ENCODE data around the gene PDE4B.

PDE4B gene

DNA sequence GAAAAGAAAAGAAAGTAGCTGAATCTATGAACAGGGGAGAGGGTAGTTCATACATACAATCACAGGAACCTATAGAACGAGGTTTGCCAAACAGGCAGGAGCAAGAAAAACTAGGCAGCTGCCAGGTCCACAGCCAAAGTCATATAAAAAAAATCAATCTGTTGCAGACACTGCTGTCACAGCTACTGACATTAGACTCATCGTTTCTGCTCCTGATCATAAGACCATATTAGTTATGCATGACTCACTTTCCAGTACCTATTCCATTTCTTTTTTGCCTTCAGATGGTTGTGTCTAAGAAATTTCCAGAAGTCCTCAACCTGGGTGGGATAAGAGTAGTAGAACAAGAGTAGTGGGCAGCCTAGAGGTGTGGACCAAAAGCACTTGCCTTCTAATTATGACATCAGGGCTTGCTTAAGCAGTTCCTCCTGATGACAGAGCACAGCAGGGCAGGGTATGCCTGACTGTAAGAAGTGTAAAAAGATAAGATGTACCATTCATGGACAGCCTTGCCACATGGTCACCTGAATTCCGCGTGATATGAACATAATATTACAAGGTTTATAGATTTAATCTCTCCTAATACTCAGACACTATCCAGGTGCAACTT, 418.0 kb downstream of the PDE4B start:
- H3K4me1 ChIP-seq (ENCODE audit: insufficient read depth, low read length), result no peaks in the 10 kb centered on the region
- H3K4me3 ChIP-seq (ENCODE audit: low read length), result no peak overlapping the region
- no peaks in the 10 kb centered on the region for H3K36me3 ChIP-seq (ENCODE audit: insufficient read depth, low read depth, low read length)
- H3K9me3 ChIP-seq (ENCODE audit: insufficient read depth, low read depth, low read length), result peaks cover 3% of the 10 kb centered on the region; the same call in 1 of the 2 replicates
- H3K27me3 ChIP-seq (ENCODE audit: insufficient read depth, low read length), result no peaks in the 10 kb centered on the region
- H3K9ac ChIP-seq (ENCODE audit: low read depth, low read length), result no peak overlapping the region
- H3K27ac ChIP-seq (ENCODE audit: low read length), result no peak overlapping the region

DNA sequence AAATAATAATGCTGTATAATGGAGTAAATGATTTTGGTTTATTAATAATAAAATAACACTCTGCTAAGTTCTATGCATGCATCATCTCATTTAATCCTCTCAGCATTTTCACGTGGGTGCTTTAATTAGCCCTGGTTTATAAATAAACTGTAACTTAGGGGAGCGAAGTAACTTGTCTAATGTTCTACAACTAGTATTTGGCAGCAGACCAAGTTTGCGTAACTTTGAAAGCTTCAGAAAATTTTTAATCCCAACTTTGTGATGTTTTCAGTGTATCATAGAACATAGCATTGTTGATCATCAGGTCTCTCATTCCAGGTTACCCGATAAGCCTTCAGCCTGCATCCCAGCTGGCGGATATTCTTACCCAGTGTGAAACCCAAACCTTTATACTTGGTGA, 418.8 kb downstream of the PDE4B start:
- Histone ChIP-seq H3K9me3 (ENCODE audit: insufficient read depth, low read depth, low read length) (no peaks in the 10 kb centered on the region), H3K9ac (ENCODE audit: low read depth, low read length) (no peak overlapping the region), H3K27ac (ENCODE audit: low read length) (no peak overlapping the region), H3K36me3 (ENCODE audit: insufficient read depth, low read depth, low read length) (no peaks in the 10 kb centered on the region), H3K27me3 (ENCODE audit: insufficient read depth, low read length) (no peaks in the 10 kb centered on the region), H3K4me1 (ENCODE audit: insufficient read depth, low read length) (no peaks in the 10 kb centered on the region), H3K4me3 (ENCODE audit: low read length) (no peak overlapping the region)

DNA sequence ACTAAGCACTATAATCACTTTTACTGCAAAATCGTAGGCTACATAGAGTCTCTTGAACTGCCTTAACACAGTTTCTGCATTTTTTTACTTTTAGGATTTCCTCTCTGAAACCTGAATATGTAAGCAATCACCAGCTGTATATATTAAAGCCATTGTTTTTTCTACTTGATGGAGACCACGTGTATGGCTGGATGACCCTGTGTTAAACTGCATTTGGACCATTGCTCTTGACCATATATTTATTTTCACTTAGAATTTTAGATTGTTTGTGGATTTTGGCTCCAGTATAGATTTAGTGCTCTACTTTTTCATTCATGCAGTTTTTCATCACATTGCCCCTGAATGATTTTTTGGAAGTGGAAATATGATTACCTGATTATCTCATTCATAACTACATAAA, 420.8 kb downstream of the PDE4B start:
- H3K9ac ChIP-seq (ENCODE audit: low read depth, low read length), result no peak overlapping the region
- H3K4me1 ChIP-seq (ENCODE audit: insufficient read depth, low read length), result no peaks in the 10 kb centered on the region
- H3K9me3 ChIP-seq (ENCODE audit: insufficient read depth, low read depth, low read length), result no peaks in the 10 kb centered on the region
- H3K27me3 ChIP-seq (ENCODE audit: insufficient read depth, low read length), result no peaks in the 10 kb centered on the region
- H3K36me3 ChIP-seq (ENCODE audit: insufficient read depth, low read depth, low read length), result no peaks in the 10 kb centered on the region
- H3K27ac ChIP-seq (ENCODE audit: low read length), result no peak overlapping the region
- no peak overlapping the region for H3K4me3 ChIP-seq (ENCODE audit: low read length)

DNA sequence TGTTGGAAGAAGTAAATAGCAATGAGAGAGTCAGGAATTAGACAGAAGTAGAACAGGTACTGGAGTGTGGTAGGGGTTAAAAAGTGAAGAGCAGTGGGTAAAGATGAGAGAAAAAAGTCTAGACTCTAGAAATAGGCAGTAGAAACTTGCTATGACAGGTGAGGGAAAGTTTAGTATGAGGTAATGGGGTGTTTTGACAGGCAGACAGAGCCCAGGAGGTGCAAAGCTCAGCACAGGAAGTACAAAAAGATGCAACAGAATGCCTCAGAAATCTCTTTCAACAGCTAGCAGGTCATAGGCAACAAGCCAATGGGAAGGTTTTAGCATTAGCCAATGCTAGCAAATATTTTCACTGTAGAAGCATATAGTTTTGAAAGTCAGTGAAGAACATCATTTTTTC, 422.2 kb downstream of the PDE4B start:
- no peaks in the 10 kb centered on the region for H3K4me1 ChIP-seq (ENCODE audit: insufficient read depth, low read length)
- H3K36me3 ChIP-seq (ENCODE audit: insufficient read depth, low read depth, low read length), result no peaks in the 10 kb centered on the region
- H3K4me3 ChIP-seq (ENCODE audit: low read length), result no peak overlapping the region
- H3K27ac ChIP-seq (ENCODE audit: low read length), result no peak overlapping the region
- H3K27me3 ChIP-seq (ENCODE audit: insufficient read depth, low read length), result no peaks in the 10 kb centered on the region
- H3K9me3 ChIP-seq (ENCODE audit: insufficient read depth, low read depth, low read length), result no peaks in the 10 kb centered on the region
- no peak overlapping the region for H3K9ac ChIP-seq (ENCODE audit: low read depth, low read length)

DNA sequence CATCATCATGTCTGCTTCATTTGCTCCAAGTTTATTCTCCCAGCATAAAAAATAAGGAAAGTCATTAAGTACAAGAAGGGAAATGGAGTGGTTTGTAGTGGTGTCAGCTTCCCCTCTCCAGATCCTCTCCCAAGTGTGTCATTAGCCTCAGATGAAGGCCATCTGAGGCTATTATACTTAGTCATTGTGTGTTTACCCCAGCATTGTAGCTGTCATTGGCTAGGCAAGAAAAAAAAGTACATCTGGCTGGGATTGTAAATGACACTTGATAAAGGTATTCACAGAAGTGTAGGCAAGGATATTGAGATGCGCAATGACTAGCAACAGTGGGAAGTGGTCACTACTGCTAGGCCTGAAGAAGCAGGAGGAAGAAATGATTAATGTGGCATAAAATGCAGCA, 424.3 kb downstream of the PDE4B start:
- no peaks in the 10 kb centered on the region for H3K36me3 ChIP-seq (ENCODE audit: insufficient read depth, low read depth, low read length)
- H3K27ac ChIP-seq (ENCODE audit: low read length), result no peak overlapping the region
- no peak overlapping the region for H3K4me3 ChIP-seq (ENCODE audit: low read length)
- H3K27me3 ChIP-seq (ENCODE audit: insufficient read depth, low read length), result no peaks in the 10 kb centered on the region
- no peaks in the 10 kb centered on the region for H3K9me3 ChIP-seq (ENCODE audit: insufficient read depth, low read depth, low read length)
- no peaks in the 10 kb centered on the region for H3K4me1 ChIP-seq (ENCODE audit: insufficient read depth, low read length)
- no peak overlapping the region for H3K9ac ChIP-seq (ENCODE audit: low read depth, low read length)

DNA sequence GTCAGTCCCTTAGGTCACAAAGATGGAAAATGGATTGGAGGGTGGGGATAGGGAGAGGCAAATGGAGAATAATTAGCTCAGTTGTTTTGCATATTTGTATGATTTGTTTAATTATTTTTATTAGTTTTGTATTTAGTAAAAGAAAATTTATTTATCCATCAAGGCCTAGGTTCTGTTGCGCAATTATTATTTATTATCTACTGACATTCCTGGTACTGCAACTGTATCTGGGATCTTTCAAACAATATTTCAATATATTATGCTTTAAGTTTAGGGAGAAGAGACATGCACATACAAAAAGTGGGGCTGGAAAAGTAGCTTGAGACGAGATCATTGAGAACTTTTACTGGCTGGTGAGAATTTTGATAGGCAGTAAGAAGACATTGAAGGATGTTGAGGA, 424.9 kb downstream of the PDE4B start:
- Histone ChIP-seq H3K4me1 (ENCODE audit: insufficient read depth, low read length) (no peaks in the 10 kb centered on the region), H3K27me3 (ENCODE audit: insufficient read depth, low read length) (no peaks in the 10 kb centered on the region), H3K9me3 (ENCODE audit: insufficient read depth, low read depth, low read length) (no peaks in the 10 kb centered on the region), H3K4me3 (ENCODE audit: low read length) (no peak overlapping the region), H3K9ac (ENCODE audit: low read depth, low read length) (no peak overlapping the region), H3K36me3 (ENCODE audit: insufficient read depth, low read depth, low read length) (no peaks in the 10 kb centered on the region), H3K27ac (ENCODE audit: low read length) (no peak overlapping the region)

DNA sequence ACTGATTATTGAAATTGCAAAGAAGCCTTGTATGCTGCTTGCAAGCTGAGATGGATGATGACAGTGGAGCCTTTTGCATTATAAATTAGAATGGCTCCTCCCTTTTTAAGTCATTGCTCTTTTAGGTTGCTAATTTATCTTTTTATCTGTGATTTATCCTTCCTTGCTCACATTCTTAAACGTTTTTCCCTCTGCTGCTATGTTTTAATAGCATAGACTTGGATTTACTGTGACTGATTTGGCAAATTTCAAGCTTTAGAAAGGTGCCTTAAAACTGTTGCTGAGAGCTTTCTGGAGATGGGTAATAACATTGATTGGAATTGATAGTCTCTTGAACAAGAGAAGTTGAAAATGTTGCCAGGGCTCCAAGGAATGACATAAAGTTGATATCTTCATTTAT, 427.8 kb downstream of the PDE4B start:
- Histone ChIP-seq H3K27me3 (ENCODE audit: insufficient read depth, low read length) (no peaks in the 10 kb centered on the region), H3K9ac (ENCODE audit: low read depth, low read length) (no peak overlapping the region), H3K9me3 (ENCODE audit: insufficient read depth, low read depth, low read length) (no peaks in the 10 kb centered on the region), H3K36me3 (ENCODE audit: insufficient read depth, low read depth, low read length) (no peaks in the 10 kb centered on the region), H3K27ac (ENCODE audit: low read length) (no peak overlapping the region), H3K4me1 (ENCODE audit: insufficient read depth, low read length) (no peaks in the 10 kb centered on the region), H3K4me3 (ENCODE audit: low read length) (no peak overlapping the region)

DNA sequence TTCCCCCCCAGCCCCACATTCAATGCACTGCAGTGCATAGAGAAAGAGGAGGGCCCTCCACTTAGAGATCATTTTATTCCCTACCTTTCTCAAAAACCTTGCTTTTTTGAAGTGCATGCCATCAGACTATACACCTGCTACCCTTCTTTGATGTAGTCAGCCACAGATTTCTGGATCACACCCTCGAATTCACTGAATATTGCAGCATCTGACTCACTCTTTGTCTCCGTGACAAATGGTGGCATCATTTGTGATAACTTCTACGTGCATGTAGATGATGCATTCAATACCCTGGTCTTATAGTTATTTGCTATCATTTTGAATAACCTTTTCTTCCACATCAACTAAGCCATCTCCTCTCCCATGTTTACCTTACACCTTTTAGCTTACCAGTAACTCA, 431.0 kb downstream of the PDE4B start:
- Histone ChIP-seq H3K9me3 (ENCODE audit: insufficient read depth, low read depth, low read length) (no peaks in the 10 kb centered on the region), H3K36me3 (ENCODE audit: insufficient read depth, low read depth, low read length) (no peaks in the 10 kb centered on the region), H3K4me3 (ENCODE audit: low read length) (no peak overlapping the region), H3K9ac (ENCODE audit: low read depth, low read length) (no peak overlapping the region), H3K4me1 (ENCODE audit: insufficient read depth, low read length) (no peaks in the 10 kb centered on the region), H3K27ac (ENCODE audit: low read length) (no peak overlapping the region), H3K27me3 (ENCODE audit: insufficient read depth, low read length) (no peaks in the 10 kb centered on the region)

DNA sequence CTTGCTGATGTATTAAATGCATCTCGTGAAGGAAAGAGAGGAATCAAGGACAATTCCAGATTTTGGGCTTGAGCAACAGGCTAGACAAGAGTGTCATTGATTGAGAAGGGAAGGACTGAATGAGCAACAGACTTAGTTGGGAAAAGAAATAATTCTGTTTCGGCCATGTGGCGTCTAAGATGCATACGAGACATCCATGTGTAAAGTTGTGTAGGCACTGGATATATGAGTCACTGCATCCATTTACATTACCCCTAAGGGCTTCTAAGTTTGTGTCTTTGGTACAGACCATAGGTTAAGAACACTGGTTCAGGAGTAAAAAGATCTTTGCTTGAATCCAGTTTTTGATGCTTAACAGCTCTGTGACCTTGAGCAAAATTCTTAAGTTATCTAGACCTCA, 434.3 kb downstream of the PDE4B start:
- Histone ChIP-seq H3K36me3 (ENCODE audit: insufficient read depth, low read depth, low read length) (no peaks in the 10 kb centered on the region), H3K27me3 (ENCODE audit: insufficient read depth, low read length) (no peaks in the 10 kb centered on the region), H3K4me3 (ENCODE audit: low read length) (no peak overlapping the region), H3K9me3 (ENCODE audit: insufficient read depth, low read depth, low read length) (no peaks in the 10 kb centered on the region), H3K4me1 (ENCODE audit: insufficient read depth, low read length) (no peaks in the 10 kb centered on the region), H3K9ac (ENCODE audit: low read depth, low read length) (no peak overlapping the region), H3K27ac (ENCODE audit: low read length) (no peak overlapping the region)

DNA sequence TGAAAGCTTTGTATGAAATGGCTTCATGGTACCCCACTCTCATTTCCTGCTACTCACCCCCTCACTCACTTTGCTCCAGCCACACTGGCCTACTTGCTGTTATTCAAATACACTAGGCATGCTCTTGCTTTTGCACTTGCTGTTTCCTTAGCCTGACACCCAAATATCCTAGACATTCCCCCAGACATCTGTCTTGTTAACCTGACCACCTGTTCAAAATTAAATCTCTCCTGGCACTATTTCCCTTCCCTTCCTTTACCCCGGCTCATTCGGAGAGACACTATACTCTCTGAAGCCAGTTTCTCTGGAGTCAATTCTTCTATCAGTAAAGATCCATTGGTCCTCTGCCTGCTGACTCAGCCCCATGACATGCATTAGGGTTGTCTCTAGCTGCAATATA, 435.3 kb downstream of the PDE4B start:
- Histone ChIP-seq H3K9ac (ENCODE audit: low read depth, low read length) (no peak overlapping the region), H3K4me3 (ENCODE audit: low read length) (no peak overlapping the region), H3K4me1 (ENCODE audit: insufficient read depth, low read length) (no peaks in the 10 kb centered on the region), H3K9me3 (ENCODE audit: insufficient read depth, low read depth, low read length) (no peaks in the 10 kb centered on the region), H3K27me3 (ENCODE audit: insufficient read depth, low read length) (no peaks in the 10 kb centered on the region), H3K36me3 (ENCODE audit: insufficient read depth, low read depth, low read length) (no peaks in the 10 kb centered on the region), H3K27ac (ENCODE audit: low read length) (no peak overlapping the region)

DNA sequence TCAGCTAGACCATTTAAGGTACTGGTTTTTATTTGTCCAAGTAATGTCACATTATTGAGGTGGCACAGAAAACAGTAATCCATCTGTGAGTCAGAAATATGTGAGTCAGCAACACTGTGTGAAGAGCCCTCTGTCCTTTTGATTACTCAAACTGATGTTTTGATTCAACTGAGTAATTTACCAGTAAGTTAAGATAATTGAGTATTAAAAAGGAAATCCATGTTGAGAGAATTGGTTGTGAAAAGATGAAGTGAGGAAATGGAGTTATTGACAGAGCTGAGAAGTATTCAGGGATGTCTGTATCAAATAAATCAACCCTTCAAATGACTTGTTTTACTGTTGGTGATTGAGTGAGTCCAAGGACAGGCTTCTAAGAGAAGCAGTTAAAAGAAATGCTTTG, 438.5 kb downstream of the PDE4B start:
- Histone ChIP-seq H3K27ac (ENCODE audit: low read length) (no peak overlapping the region), H3K4me3 (ENCODE audit: low read length) (no peak overlapping the region), H3K9me3 (ENCODE audit: insufficient read depth, low read depth, low read length) (no peaks in the 10 kb centered on the region), H3K9ac (ENCODE audit: low read depth, low read length) (no peak overlapping the region), H3K27me3 (ENCODE audit: insufficient read depth, low read length) (no peaks in the 10 kb centered on the region), H3K4me1 (ENCODE audit: insufficient read depth, low read length) (no peaks in the 10 kb centered on the region), H3K36me3 (ENCODE audit: insufficient read depth, low read depth, low read length) (no peaks in the 10 kb centered on the region)

DNA sequence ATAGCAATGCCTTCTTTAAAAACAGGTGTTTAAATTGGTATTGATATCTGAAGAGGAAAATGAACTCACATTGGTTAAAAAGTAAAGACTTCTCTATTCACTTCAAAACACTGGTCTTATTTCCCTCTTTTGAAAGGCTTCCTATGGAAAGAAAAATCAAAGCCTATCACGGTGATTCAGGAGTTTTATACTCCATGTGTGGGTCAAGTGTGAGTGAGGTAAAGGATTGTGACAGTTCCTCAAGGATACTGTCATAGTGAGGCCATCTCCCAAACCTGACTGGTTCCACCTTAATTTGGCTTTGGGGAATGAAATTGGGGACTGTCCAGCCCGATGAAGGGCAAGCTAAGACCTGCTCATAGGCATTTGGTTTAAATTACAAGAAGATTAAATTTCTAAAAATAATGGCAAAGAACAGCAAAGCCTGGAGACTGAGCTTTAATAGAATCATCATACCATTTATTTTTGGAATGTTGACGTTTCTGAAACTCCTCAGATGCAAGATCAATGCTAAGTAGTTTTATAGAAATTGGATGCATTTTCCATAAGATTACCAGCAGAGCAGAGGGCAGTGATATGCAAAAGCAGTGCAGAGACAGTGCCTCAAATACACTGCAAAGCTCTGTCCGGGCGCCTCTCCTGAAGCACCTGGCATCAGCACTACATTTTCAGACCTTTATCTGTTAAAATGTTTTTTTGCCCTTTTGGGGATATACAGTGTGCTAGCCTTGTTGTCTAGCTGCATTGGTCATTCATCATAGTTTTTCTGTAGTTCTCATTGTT, 439.2 kb downstream of the PDE4B start:
- no peaks in the 10 kb centered on the region for H3K9me3 ChIP-seq (ENCODE audit: insufficient read depth, low read depth, low read length)
- no peaks in the 10 kb centered on the region for H3K4me1 ChIP-seq (ENCODE audit: insufficient read depth, low read length)
- H3K9ac ChIP-seq (ENCODE audit: low read depth, low read length), result no peak overlapping the region
- H3K27ac ChIP-seq (ENCODE audit: low read length), result no peak overlapping the region
- H3K27me3 ChIP-seq (ENCODE audit: insufficient read depth, low read length), result no peaks in the 10 kb centered on the region
- no peak overlapping the region for H3K4me3 ChIP-seq (ENCODE audit: low read length)
- H3K36me3 ChIP-seq (ENCODE audit: insufficient read depth, low read depth, low read length), result no peaks in the 10 kb centered on the region
